HUES64 (cell line): ENCODE data around the gene ADARB2.

Experiments
- H3K27ac ChIP-seq: 2 replicates; pipeline ENCODE4 v1.7.0; 2013; ENCODE audit warnings: low read depth, low read length, inconsistent platforms
- H3K27me3 ChIP-seq: 2 replicates; pipeline ENCODE4 v1.6.1; 2013; ENCODE audit warnings: mild to moderate bottlenecking, low read length; ENCODE audit not compliant: insufficient read depth
- H3K36me3 ChIP-seq: 2 replicates; pipeline ENCODE4 v1.6.1; 2013; ENCODE audit warnings: mild to moderate bottlenecking, low read length; ENCODE audit not compliant: insufficient read depth
- H3K4me1 ChIP-seq: 2 replicates; pipeline ENCODE4 v1.6.1; 2013; ENCODE audit warnings: mild to moderate bottlenecking, low read length, moderate library complexity; ENCODE audit not compliant: insufficient read depth
- H3K4me3 ChIP-seq: 2 replicates; pipeline ENCODE4 v1.5.1; 2013; ENCODE audit warnings: mild to moderate bottlenecking, low read length, moderate library complexity
- H3K9ac ChIP-seq: 2 replicates; pipeline ENCODE4 v1.6.1; 2013; ENCODE audit warnings: mild to moderate bottlenecking, low read depth, low read length
- H3K9me3 ChIP-seq: 2 replicates; pipeline ENCODE4 v1.6.1; 2013; ENCODE audit warnings: low read depth, low read length; ENCODE audit not compliant: insufficient read depth
- WGBS: fragments of 150-250, 120-280 bp; methylation state at CpG from one replicate; pipeline ENCODE4 v1.1.7; 2013; ENCODE audit warnings: missing lambda C conversion rate; 5-methylcytosine and 5-hydroxymethylcytosine counted together

ADARB2 gene

DNA sequence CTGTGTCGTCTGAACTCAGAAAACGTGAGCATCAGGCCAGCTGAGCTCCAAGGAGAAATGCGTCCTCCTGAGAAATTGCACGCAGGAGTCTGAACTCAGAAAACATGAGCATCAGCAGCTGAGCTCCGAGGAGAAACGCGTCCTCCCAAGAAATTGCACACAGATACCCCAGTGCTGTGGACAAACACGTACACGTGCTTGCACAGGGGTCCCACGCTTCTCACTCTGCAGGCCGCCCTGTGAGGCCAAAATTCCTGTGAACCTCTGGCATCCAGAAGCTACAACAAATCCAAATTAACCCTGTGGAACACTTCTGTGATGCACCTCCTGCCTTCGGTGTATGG is 547.3 kb downstream of the ADARB2 start:
- H3K27me3 ChIP-seq: peaks cover 7% of the 10 kb centered on the region; the same call in 1 of the 2 replicates
- H3K9ac ChIP-seq: no peak overlapping the region
- H3K27ac ChIP-seq: no peak overlapping the region
- no peaks in the 10 kb centered on the region for H3K9me3 ChIP-seq
- no peaks in the 10 kb centered on the region for H3K36me3 ChIP-seq
- H3K4me1 ChIP-seq: peaks cover 7% of the 10 kb centered on the region; the same call in 1 of the 2 replicates
- 95% methylated on average over 12 of the region's 12 CpGs for WGBS
- no peak overlapping the region for H3K4me3 ChIP-seq

DNA sequence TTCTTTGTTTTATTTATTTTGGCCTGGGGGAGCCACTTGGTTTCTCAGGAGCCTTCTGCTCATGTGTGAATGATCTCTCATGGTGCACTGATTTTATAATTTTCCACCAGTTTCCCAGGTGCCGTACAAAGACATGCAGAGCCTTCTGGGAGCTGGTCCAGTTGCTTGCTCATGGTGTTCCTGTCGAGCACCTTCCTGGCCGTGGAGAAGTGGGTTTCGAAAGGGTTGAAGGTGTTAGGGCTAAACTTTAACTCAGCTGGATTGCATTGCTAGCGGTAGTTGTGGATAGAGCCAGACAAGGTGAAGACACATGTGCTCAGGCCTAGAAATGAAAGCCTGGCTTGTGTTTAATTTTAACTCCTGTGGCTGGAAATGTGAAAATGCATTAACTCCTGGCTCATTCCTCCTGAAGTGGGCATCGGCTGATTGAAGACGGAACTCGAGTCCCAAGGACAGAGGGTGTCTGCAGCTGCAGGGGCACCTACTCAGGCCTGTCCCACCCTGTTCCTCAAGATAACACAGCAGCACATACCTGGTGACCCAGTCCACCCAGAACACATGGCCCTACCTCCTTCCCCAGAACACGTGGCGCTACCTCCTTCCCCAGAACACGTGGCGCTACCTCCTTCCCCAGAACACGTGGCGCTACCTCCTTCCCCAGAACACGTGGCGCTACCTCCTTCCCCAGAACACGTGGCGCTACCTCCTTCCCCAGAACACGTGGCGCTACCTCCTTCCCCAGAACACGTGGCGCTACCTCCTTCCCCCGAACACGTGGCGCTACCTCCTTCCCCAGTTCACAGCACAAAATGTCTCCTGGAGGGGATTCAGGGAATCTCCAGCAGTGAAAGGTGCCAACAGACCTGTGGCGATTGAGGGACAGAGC is 547.9 kb downstream of the ADARB2 start:
- no peak overlapping the region for H3K4me3 ChIP-seq
- H3K9me3 ChIP-seq: no peaks in the 10 kb centered on the region
- H3K9ac ChIP-seq: no peak overlapping the region
- no peaks in the 10 kb centered on the region for H3K36me3 ChIP-seq
- H3K27ac ChIP-seq: no peak overlapping the region
- WGBS: 95% methylated on average over 24 of the region's 26 CpGs
- peaks cover 3% of the 10 kb centered on the region; the same call in 1 of the 2 replicates for H3K27me3 ChIP-seq
- peaks cover 7% of the 10 kb centered on the region; the same call in 1 of the 2 replicates for H3K4me1 ChIP-seq

DNA sequence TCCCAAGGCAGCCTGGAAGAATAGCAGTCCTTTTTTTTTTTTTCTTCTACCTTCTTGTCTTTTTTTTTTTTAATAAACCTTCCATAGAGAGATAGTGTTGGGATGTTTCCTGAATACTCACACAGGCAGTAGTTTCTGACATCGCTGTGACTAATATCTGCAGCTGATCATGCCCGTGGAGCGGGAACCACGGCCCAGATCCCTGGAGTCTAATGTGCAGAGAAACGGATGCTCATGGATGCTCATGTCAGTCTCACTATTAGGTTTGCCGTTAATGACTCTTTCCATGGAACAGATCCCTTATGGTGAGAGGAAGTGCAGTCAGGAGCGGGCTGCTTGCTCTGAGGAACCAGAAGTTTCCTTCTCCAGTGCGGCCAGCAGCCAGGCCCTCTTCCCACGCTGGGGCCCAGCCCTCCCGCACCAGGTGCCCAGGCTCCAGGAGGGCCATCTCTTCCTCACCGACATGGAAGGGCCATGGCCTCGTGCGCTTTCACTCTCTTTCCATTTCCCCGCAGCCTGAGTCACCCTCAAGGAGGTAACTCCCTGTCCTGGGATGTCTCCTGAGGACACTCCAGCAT is 548.7 kb downstream of the ADARB2 start:
- 93% methylated on average over 14 of the region's 14 CpGs for WGBS
- Histone ChIP-seq H3K27me3 (no peaks in the 10 kb centered on the region; the same call in 1 of the 2 replicates), H3K9ac (no peak overlapping the region), H3K4me3 (no peak overlapping the region), H3K36me3 (no peaks in the 10 kb centered on the region), H3K27ac (no peak overlapping the region), H3K4me1 (peaks cover 2% of the 10 kb centered on the region; the same call in 1 of the 2 replicates), H3K9me3 (no peaks in the 10 kb centered on the region)

DNA sequence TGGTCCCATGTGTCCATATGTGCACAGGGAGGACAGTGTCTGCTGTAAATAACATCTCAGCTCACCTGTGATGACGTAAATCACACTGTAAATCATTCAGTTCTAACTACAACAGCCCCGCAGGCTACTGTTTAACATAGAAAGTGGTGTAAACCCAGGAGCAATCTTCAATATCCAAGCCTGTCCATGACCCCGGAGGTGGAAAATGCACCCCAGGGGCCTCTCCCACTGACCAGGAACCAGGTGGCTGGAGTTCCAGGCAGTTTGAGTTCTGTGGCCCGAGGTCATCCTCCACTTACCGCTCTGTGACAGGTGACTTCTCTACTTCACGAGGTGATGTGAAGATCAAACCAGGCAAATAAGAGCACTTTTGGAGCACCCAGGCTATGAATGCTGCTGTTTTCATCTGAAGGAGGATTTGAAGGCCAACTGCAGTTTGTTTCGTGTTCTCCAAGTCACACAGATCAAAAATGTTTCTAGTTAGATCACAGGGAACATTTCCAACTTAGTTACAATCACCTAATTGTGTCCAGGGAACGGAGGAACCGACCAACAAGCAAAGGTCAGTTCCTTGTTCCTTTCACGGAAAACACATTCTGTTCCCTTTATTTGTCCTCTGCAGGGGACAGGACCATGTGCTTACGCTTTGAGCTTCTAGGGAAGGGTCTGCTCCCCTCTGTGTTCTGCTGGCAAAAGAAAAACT is 549.3 kb downstream of the ADARB2 start:
- Histone ChIP-seq H3K4me1 (no peaks in the 10 kb centered on the region), H3K36me3 (no peaks in the 10 kb centered on the region), H3K9me3 (no peaks in the 10 kb centered on the region), H3K27ac (no peak overlapping the region), H3K27me3 (no peaks in the 10 kb centered on the region; the same call in 1 of the 2 replicates), H3K9ac (no peak overlapping the region), H3K4me3 (no peak overlapping the region)
- 85% methylated on average over 11 of the region's 11 CpGs for WGBS

DNA sequence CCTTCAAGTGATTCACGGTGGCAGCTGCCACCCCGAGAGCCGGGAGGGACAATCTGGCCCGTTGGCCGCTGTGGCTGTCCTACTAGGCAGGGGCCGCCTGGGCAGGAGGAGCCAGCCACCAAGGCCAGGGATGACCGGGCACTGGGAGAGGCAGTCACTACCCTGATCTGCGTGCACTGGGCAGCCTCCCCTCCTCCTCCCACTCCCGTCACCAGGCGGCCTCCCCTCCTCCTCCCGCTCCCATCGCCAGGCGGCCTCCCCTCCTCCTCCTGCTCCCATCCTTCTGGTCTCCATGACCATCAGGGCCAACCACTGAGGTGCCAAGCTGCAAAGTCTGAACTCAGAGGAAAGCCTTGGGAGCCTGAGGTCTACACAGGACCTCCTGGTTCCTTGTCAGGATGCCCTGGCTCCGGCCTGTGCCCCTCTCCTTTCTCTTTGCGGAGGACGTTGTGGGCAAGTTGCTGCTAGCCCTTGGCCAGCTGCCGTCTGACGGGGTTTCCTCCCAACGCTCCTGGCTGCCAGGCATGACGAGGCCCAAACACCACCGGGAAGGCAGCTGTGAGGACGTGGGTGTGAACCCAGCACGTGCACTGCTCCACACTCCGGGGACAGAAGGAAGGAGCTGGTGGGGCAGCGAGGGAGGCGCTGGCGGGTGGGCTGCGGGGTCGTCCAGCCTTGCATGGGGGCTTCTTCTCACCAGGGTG is 550.0 kb downstream of the ADARB2 start:
- H3K4me3 ChIP-seq: no peak overlapping the region
- no peaks in the 10 kb centered on the region for H3K36me3 ChIP-seq
- no peaks in the 10 kb centered on the region for H3K4me1 ChIP-seq
- H3K27me3 ChIP-seq: no peaks in the 10 kb centered on the region; the same call in 1 of the 2 replicates
- no peak overlapping the region for H3K27ac ChIP-seq
- 92% methylated on average over 29 of the region's 29 CpGs for WGBS
- no peaks in the 10 kb centered on the region for H3K9me3 ChIP-seq
- H3K9ac ChIP-seq: no peak overlapping the region

DNA sequence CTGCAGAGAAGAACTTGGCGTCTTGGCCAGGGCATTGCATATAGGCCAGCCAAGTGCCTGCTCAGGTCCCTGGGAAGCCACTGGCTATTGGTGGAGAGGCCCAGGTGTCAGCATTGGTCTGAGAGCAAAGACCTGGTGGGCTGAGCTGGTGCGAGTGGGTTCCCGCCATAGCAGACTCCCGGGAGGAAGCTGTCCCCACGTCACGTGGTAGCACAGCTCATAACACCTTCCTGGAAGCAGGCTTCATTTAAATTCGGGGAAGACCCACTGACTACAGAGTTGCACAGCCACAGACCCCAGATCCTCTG is 550.7 kb downstream of the ADARB2 start:
- H3K4me1 ChIP-seq: no peaks in the 10 kb centered on the region
- no peaks in the 10 kb centered on the region; the same call in 1 of the 2 replicates for H3K27me3 ChIP-seq
- H3K9ac ChIP-seq: no peak overlapping the region
- H3K36me3 ChIP-seq: no peaks in the 10 kb centered on the region
- no peak overlapping the region for H3K4me3 ChIP-seq
- H3K9me3 ChIP-seq: no peaks in the 10 kb centered on the region
- 91% methylated on average over 7 of the region's 7 CpGs for WGBS
- H3K27ac ChIP-seq: no peak overlapping the region

DNA sequence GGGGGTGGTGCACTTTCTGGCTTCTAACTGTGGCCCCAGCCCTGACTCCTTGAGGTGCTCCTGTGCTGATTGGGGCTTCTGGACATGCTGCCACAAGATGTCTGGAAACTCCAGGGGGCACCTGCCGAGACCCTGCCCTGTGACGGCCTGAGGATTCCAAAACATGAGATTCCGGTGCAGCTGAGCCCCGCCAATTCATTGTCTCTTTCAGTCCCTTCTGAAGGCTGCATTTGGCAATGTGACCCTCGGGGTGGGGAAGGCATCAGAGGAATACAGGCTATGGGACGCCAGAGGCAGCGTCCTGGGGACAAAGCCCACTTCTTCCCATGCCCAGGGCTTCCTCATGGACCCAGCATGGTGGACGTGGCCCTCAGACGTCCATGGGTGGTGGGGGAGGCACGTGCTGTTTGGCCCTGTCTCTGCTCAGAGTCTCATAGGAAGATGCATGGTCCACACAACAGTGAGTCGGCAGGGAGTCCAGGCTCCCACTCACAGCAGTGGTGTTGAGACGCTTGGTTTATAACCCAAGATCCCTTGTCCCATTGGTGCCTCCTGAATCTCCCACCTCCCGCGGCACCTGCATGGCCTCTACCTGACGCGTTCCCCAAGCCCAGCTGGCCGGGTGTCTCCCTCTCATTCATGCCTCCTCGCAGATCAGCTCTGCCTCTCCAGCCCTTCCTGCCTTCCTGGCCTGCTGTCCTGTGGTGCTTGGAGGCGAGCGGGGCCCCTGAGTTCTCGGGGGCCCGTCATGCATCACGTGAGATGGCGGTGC is 551.2 kb downstream of the ADARB2 start:
- Histone ChIP-seq H3K36me3 (no peaks in the 10 kb centered on the region), H3K4me3 (no peak overlapping the region), H3K27me3 (no peaks in the 10 kb centered on the region; the same call in 1 of the 2 replicates), H3K27ac (no peak overlapping the region), H3K4me1 (no peaks in the 10 kb centered on the region), H3K9ac (no peak overlapping the region), H3K9me3 (no peaks in the 10 kb centered on the region)
- WGBS: 92% methylated on average over 24 of the region's 24 CpGs

DNA sequence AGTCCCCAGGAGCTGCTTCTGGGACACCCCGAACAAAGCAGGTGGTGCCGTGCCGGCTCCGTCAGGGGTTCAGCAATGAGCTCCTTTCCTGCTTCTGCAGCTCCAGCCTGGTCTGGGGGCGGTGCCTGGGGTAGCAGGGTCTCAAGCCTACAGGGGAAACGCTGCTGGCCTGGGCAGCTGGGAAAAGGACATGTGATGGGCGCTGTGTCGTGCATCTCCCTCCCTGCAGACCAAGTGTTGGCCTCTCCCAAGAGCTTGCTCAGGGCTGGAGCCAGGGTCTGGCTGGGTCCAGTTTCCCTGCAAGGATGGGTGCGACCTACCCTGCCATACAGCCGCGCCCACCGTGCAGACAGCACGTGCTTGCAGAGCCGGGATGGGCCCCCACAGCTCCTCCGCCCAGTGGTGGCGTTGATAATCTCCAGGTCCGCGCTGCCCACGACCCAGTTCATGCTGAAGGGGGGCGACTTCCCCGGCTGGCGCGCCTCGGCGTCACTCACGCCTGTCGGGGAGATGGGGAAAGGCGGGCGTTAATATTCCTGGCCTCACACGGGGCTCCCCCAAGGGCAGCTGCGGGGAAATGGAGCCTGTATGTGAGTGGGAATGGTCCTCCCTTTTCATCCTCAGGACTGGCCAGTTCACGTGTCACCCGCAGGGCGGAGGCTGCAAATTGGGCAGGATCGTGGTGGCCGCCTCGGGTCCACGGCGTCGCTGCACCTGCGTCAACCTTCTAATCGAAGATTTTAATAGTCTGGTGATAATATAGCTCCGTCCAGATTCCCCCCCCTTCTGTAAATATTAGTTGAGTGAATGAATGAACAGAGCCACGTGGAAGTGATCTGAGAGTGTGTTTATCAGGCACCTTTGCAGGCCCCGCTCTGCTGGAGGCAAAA is 552.5 kb downstream of the ADARB2 start:
- no peaks in the 10 kb centered on the region; the same call in 1 of the 2 replicates for H3K4me1 ChIP-seq
- no peak overlapping the region for H3K9ac ChIP-seq
- 87% methylated on average over 44 of the region's 45 CpGs for WGBS
- no peaks in the 10 kb centered on the region for H3K9me3 ChIP-seq
- H3K27me3 ChIP-seq: no peaks in the 10 kb centered on the region; the same call in 1 of the 2 replicates
- no peaks in the 10 kb centered on the region for H3K36me3 ChIP-seq
- H3K4me3 ChIP-seq: no peak overlapping the region
- no peak overlapping the region for H3K27ac ChIP-seq

DNA sequence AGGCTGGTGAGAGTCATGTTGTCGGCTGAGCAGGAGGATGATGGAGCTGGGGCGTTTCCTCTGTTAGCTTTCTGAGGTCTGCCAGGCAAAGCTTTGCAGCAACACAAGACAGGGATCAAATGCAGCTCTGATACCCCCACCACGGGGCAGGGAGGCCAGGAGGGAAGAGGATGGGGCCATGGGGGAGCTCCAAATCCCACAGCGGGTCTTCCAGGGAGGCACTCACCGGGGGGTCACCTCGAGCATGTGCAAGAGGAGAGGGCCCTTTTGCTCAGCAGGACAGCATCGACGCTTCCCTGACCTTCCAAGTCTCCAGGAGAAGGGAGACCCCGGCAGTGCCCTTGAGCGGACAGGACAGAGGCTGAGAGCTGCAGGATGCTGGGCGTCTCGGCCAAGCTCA is 553.6 kb downstream of the ADARB2 start:
- Histone ChIP-seq H3K4me3 (no peak overlapping the region), H3K9ac (no peak overlapping the region), H3K4me1 (no peaks in the 10 kb centered on the region; the same call in 1 of the 2 replicates), H3K9me3 (no peaks in the 10 kb centered on the region), H3K27me3 (no peaks in the 10 kb centered on the region), H3K36me3 (no peaks in the 10 kb centered on the region), H3K27ac (no peak overlapping the region)
- 72% methylated on average over 12 of the region's 12 CpGs for WGBS

DNA sequence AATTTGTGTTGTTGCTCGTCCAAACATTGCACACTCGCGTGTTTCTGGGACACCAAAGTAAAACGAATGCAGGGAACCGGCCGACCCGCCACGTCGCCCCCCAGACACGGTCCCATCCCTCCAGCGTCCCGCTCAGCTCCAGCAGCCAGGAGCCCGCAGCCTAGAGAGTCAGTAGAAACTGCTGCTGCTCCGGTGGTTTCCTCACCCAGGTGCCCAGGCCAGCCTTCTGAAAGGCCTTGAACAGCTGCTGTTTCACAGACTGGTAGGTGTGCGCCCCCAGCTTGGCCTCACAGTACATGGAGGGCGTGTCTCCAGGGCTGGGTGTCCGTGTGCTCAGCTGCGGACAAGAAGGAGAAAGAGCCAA is 554.3 kb downstream of the ADARB2 start:
- Histone ChIP-seq H3K9ac (no peak overlapping the region), H3K4me1 (no peaks in the 10 kb centered on the region; the same call in 1 of the 2 replicates), H3K9me3 (no peaks in the 10 kb centered on the region), H3K36me3 (no peaks in the 10 kb centered on the region), H3K27me3 (no peaks in the 10 kb centered on the region), H3K27ac (no peak overlapping the region), H3K4me3 (no peak overlapping the region)
- WGBS: 91% methylated on average over 18 of the region's 18 CpGs
